Measurements from ENCODE around the gene SQOR.

The SQOR gene

GRCh38 chr15:45634432-45635190, at the start of gene SQOR:
TSS of gene SQOR (plus strand) at chr15:45635029. CDS start at chr15:45658924, 23,895 bp downstream.
- peak; percentile 27 to 45 (median 28) for DNase-seq (ENCODE audit: low read depth in 3 of 3)

- DNase-seq (ENCODE audit: low read depth in 3 of 3): no peak
Observed at GRCh38 chr15:45585069-45585791, 49.6 kb upstream of the SQOR start.

DNA sequence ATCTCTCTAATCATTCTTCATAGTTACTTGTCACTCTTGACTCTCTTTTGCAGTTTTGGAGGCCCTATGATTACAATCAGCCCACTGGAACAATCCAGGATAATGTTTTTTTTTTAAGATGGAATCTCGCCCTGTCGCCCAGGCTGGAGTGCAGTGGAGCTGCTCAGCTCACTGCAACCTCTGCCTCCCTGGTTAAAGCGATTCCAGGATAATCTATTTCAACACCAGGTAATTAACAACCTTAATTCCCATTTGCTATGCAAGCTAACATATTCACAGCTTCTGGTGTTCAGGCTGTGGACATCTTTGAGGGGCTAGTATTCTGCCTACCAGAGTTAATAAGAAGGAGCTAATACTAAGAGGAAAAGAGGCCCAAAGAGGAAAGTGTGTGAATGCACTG, 48.7 kb upstream of the SQOR start:
- DNase-seq (ENCODE audit: low read depth in 3 of 3): no peak

DNA sequence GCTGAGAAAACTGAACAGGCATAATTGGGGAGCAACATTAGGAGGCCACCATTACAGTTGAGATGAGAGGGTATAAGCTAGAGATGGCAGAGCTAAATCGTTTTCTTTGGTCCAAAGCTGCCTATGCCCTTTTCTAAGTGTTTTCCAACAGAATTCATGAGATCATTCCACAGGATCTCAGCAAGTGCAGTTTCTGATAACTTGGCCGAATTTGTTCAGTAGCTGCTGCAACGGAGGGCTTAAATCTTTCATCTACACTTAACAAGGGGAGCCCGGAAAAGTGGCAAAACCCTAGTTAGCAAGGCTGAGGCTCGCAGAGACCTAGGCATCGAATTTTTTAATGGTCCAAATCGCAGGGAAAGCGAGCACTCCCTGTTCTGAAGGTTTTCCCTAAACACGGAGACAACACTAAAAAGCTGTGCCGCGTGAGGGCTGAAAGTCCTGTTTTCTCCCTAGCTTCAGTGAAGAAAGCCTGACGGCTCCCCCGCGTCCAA, 48.2 kb upstream of the SQOR start:
- no peak for DNase-seq (ENCODE audit: low read depth in 3 of 3)

DNA sequence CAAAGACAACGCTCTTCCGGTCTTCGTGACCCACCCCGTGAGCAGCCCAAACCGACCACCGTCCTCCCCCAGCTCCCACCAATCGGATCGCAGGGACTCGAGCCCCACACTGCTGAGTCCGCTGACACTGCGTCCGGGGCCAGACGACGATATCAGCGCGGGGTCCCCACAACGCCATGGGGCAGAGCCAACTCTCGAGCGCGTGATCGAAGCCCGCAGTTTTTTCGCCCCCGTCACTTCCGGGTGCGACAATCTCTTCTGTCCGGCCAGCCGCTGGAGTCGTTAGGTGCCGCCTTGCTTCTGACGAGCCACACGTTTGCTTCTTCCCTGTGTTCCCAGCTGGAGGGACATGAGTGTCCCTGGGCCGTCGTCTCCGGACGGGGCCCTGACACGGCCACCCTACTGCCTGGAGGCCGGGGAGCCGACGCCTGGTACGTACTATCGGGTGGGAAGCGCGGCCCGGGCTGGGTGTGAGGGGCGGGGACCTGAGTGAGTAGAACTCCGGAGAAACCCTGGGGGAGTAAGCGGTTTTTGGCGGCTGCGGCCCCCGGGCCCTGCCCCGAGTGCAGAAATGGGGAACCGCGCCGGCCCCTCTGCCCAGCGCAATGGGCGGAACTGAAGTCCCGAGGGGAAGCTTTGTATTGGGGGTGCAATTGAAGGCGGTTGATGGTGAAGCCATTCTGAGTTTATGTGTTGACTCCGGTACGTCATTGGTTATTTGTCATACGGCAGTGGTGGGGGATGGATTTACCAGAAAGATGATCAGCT, 47.5 kb upstream of the SQOR start, which contains the start of gene BLOC1S6:
Gene BLOC1S6 (plus strand): TSS at position 285 of the 768 bp plus-strand sequence. CDS start 65 bp downstream, at position 350.
- peak; percentile 71 to 82 (median 76) for DNase-seq (ENCODE audit: low read depth in 3 of 3)

- no peak for DNase-seq (ENCODE audit: low read depth in 3 of 3)
Observed at GRCh38 chr15:45587863-45588170, 47.0 kb upstream of the SQOR start.

DNA sequence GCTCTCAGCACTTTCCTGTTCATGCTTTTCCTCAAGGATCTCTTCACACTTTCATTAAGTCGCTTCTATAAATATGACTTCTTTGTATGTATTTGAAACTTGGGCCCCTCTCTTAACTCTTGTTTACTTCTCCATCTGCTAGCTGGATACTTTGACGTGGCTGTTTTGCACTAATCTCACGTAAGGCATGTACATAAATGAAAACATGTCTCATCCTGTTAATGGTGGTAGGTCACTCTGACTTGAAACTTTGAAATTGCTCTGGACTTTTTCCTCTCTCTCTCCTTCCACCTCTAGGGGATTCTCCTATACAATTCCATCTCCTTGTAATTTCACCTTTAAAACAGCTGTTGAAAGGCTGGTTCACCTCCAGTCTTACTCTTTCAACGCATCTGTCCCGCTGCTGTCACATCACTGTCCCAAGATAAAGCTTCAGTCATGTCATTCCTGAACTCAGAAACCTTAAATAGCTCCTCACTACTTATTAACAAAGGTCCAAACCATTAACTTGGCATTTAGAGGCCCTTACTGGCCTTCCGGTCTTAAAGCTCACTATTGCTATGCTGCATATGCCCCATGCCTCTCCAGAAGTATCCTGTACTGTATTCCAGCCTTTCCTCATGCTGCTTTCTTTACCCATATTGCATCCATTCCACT, 46.5 kb upstream of the SQOR start:
- DNase-seq (ENCODE audit: low read depth in 3 of 3): no peak

DNA sequence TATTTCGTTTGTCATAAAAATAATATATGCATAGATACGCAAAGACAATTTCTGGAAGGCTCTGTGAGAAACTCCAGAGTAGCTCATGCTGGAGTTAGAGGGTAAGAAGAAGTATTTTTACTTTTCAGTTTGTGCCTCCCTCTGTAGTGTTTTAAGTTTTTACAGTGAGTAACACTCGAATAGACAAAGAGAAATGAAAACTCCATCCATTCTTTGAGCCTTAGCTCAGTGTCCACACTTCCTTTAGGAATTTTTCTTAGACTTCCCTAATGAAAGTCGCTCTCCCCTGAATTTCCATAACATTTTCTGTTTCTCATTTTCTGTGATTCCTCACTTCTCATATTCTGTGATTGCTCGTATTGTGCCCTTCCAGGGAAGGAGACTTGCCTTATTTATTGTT, 45.6 kb upstream of the SQOR start:
- no peak for DNase-seq (ENCODE audit: low read depth in 3 of 3)

DNA sequence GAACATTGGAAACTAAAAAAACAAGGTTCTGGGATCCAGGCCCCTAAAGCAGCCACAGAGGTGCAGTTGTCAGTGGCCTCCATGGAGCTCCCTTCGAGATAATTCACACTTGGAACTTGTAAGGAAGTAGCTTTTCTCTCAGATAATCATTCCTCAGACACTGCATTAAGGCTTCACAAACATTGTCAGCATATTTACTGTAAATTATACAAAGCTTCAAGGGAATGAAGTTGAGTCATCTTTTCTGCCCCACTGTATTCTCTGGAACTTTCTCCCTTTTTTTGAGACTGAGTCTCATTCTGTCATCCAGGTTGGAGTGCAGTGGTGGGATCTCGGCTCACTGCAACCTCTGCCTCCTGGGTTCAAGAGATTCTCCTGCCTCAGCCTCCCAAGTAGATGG, 40.5 kb upstream of the SQOR start:
- DNase-seq (ENCODE audit: low read depth in 3 of 3): no peak

DNA sequence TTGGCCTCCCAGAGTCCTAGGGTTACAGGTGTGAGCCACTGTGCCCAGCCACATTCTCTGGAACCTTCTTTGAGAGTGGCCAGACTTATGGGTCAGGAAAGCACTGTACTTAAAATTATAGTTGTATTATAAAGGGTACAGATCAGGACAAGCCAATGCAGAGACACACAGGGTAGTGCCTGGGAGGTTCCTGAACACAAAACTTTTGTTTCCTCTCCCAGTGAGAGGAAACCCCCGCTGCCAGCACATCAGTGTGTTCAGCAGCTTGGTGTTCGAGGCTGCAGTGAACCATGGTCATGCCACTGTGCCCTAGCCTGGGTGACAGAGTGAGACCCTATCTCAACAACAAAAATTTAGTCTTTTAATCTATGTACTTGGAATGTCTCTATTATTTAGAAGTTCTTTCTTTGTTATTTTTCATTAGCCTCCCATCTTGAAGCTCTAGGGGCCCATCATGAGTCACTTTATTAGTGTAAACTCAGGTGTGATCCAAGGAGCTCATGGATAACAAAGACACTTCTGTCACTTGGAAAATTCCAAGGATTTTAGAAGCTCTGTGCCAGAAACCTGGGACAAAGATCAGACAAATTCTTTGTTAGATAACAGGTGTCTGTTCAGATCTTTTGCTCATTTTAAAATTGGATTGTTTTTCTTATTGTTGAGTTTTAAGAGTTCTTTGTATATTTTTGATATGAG, 39.8 kb upstream of the SQOR start:
- no peak for DNase-seq (ENCODE audit: low read depth in 3 of 3)

DNA sequence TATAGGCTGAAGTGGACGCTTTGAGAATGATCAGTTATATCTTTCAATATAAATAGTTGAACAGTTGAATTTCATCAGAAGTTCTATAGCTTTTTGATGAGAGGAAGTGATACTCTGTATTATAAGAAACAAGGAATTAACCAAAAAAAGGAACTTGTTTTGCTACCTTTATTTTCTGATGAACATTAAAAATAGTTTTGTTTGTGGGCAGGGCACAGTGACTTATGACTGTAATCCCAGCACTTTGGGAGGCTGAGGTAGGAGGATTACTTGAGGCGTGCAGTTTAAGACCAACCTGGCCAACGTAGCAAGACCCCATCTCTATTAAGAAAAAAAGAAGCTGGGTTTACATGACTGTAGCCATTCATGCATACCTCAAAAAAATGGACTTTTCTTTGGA, 30.9 kb upstream of the SQOR start:
- DNase-seq (ENCODE audit: low read depth in 3 of 3): no peak

GRCh38 chr15:45604326-45604725, 30.5 kb upstream of the SQOR start:
- DNase-seq (ENCODE audit: low read depth in 3 of 3): no peak

- DNase-seq (ENCODE audit: low read depth in 3 of 3): no peak
Observed at GRCh38 chr15:45606413-45606812, 28.4 kb upstream of the SQOR start.

DNA sequence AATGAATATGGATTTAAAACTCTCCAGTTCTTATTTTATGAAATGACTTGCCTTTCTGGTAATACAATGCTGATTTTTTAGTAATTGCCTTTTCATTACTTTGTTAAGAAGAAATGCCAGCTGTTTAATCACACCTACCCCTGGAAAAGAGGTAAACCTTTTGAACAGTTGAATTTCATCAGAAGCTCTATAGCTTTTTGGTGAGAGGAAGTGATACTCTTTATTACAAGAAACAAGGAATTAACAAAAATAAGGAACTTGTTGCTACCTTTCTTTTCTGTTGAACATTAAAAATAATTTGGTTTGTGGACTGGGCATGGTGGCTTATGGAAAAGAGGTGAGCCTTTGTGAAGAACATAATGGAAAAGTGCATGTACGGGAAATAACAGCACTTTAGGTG, 28.0 kb upstream of the SQOR start:
- no peak for DNase-seq (ENCODE audit: low read depth in 3 of 3)

DNA sequence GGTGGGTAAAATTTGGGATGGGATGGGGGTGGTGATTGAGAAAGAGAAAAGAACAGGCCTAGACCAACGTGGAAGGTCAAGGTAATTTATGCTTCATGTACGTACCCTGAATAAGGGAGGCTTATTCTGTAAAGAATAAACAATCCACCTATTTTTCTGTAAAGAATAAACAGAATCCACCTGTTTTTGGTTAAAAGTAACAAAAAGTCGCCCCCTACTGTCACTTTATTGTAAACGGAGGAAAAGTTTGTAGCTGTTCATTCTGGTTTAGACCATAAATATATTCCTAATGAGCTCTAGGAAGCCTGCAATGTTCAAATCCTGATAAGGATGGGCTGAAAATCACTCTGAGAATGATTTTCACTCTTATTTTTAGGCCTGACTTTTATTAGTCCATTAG, 23.5 kb upstream of the SQOR start:
- no peak for DNase-seq (ENCODE audit: low read depth in 3 of 3)

GRCh38 chr15:45612790-45613415, 21.9 kb upstream of the SQOR start:
- no peak for DNase-seq (ENCODE audit: low read depth in 3 of 3)

- no peak for DNase-seq (ENCODE audit: low read depth in 3 of 3)
Observed at GRCh38 chr15:45616901-45617323, 17.9 kb upstream of the SQOR start.

GRCh38 chr15:45618813-45619212, 16.0 kb upstream of the SQOR start:
- no peak for DNase-seq (ENCODE audit: low read depth in 3 of 3)

DNA sequence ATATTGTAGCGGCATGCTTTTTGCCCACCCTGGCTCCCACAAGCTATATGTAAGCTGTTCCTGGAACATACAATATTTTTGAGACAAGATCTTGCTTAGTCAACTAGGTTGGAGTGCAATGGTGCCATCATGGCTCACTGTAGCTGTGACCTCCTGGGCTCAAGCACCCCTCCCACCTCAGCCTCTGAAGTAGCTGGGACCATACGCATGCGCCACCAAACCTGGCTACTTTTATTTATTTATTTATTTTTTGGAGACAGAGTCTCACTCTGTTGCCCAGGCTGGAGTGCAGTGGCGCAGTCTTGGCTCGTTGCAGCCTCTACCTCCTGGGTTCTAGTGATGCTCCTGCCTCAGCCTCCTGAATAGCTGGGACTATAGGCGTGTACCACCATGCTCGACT, 6.7 kb upstream of the SQOR start:
- DNase-seq (ENCODE audit: low read depth in 3 of 3): no peak

DNA sequence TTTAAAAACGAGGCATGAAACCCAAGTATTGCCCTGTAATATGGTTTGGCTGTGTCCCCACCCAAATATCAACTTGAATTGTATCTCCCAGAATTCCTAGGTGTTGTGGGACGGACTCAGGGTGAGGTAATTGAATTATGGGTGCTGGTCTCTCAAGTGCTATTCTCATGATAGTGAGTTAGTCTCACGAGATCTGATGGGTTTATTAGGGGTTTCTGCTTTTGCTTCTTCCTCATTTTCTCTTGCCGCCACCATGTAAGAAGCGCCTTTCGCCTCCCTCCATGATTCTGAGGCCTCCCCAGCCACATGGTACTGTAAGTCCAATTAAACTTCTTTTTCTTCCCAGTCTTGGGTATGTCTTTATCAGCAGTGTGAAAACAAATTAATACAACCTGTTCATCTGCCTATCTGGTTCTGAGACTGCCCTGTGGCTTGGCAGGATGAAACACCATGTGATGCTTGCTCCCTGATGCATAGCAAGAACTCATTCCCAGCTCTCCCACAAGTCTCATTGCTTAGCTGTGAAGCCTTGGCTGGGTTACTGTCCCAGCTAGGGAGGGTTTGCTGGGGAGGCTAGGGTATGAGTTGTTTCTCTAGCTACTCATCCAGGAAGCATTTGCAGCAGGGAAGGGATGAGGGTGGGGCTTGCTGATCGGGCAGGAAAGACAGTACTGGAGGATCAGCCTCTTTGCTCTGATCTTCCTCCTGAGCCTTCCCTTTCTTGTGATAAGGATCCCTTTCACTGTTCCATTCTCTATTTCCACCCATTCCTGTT, 3.7 kb upstream of the SQOR start:
- no peak for DNase-seq (ENCODE audit: low read depth in 3 of 3)
